MM.1S (cell line): ENCODE data around the gene VSIG2.
A peak's percentile ranks its signal among the peaks of the same experiment; 100 is the strongest.

ENCODE experiments used
- EZH2phosphoT487 ChIP-seq: fragments of 300-600 bp; sonication (generic); IDR thresholded peaks from 2 replicates; pipeline ENCODE4 v1.6.1; 2018; ENCODE audit warnings: antibody characterized with exemption, low read length
- TF ChIP-seq, protein P1 (sequence below): fragments of 300-600 bp; sonication (generic); IDR thresholded peaks from 2 replicates; pipeline ENCODE4 v1.5.1; 2016; ENCODE audit warnings: antibody characterized with exemption, low read length, mixed read lengths

- no peak for TF ChIP-seq EZH2phosphoT487
- TF ChIP-seq, protein P1, sequence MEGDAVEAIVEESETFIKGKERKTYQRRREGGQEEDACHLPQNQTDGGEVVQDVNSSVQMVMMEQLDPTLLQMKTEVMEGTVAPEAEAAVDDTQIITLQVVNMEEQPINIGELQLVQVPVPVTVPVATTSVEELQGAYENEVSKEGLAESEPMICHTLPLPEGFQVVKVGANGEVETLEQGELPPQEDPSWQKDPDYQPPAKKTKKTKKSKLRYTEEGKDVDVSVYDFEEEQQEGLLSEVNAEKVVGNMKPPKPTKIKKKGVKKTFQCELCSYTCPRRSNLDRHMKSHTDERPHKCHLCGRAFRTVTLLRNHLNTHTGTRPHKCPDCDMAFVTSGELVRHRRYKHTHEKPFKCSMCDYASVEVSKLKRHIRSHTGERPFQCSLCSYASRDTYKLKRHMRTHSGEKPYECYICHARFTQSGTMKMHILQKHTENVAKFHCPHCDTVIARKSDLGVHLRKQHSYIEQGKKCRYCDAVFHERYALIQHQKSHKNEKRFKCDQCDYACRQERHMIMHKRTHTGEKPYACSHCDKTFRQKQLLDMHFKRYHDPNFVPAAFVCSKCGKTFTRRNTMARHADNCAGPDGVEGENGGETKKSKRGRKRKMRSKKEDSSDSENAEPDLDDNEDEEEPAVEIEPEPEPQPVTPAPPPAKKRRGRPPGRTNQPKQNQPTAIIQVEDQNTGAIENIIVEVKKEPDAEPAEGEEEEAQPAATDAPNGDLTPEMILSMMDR: peak; percentile 69
These were observed 11.3 kb upstream of the VSIG2 start for GRCh38 chr11:124763156-124763947.
